ENCODE measurements around the gene LUZP2. TPM values are rescaled to one million over a fixed set of nuclear protein-coding genes. Genes with fewer than 3 reads are reported as not detected.

The LUZP2 gene
- total RNA-seq, 1 experiment from 2014 or later, result not detected

- Histone ChIP-seq H3K27ac (no peak overlapping the region), H3K4me3 (no peak overlapping the region), H3K27me3 (replicated peaks) (no peaks in the 10 kb centered on the region), H3K36me3 (no peaks in the 10 kb centered on the region), H3K9me3 (replicated peaks) (no peaks in the 10 kb centered on the region), H3K4me1 (replicated peaks) (no peaks in the 10 kb centered on the region)
- no peak for DNase-seq (ENCODE audit: low read depth in 1 of 2, low spot score in 2 of 2)
Measured at GRCh38 chr11:24588081-24588480, 91.2 kb downstream of the LUZP2 start.

GRCh38 chr11:24589064-24589463 lies 92.2 kb downstream of the LUZP2 start:
- Histone ChIP-seq H3K27me3 (replicated peaks) (no peaks in the 10 kb centered on the region), H3K9me3 (replicated peaks) (no peaks in the 10 kb centered on the region), H3K4me3 (no peak overlapping the region), H3K36me3 (no peaks in the 10 kb centered on the region), H3K4me1 (replicated peaks) (no peaks in the 10 kb centered on the region), H3K27ac (no peak overlapping the region)
- no peak for DNase-seq (ENCODE audit: low read depth in 1 of 2, low spot score in 2 of 2)

GRCh38 chr11:24591283-24591682 lies 94.4 kb downstream of the LUZP2 start:
- Histone ChIP-seq H3K4me1 (replicated peaks) (no peaks in the 10 kb centered on the region), H3K4me3 (no peak overlapping the region), H3K27ac (no peak overlapping the region), H3K9me3 (replicated peaks) (no peaks in the 10 kb centered on the region), H3K36me3 (no peaks in the 10 kb centered on the region), H3K27me3 (replicated peaks) (no peaks in the 10 kb centered on the region)
- DNase-seq (ENCODE audit: low read depth in 1 of 2, low spot score in 2 of 2), result no peak

- H3K9me3 ChIP-seq (replicated peaks), result no peaks in the 10 kb centered on the region
- H3K36me3 ChIP-seq, result no peaks in the 10 kb centered on the region
- H3K4me3 ChIP-seq, result no peak overlapping the region
- no peak for DNase-seq (ENCODE audit: low read depth in 1 of 2, low spot score in 2 of 2)
- no peak overlapping the region for H3K27ac ChIP-seq
- H3K4me1 ChIP-seq (replicated peaks), result no peaks in the 10 kb centered on the region
- no peaks in the 10 kb centered on the region for H3K27me3 ChIP-seq (replicated peaks)
Measured at GRCh38 chr11:24592360-24592759, 95.5 kb downstream of the LUZP2 start.

- H3K27me3 ChIP-seq (replicated peaks), result no peaks in the 10 kb centered on the region
- H3K27ac ChIP-seq, result no peak overlapping the region
- DNase-seq (ENCODE audit: low read depth in 1 of 2, low spot score in 2 of 2), result no peak
Measured at GRCh38 chr11:24593332-24593731, 96.5 kb downstream of the LUZP2 start.

GRCh38 chr11:24594401-24594800 lies 97.5 kb downstream of the LUZP2 start:
- H3K9me3 ChIP-seq (replicated peaks), result no peaks in the 10 kb centered on the region
- H3K4me3 ChIP-seq, result no peak overlapping the region
- no peaks in the 10 kb centered on the region for H3K4me1 ChIP-seq (replicated peaks)
- no peaks in the 10 kb centered on the region for H3K36me3 ChIP-seq
- no peak for DNase-seq (ENCODE audit: low read depth in 1 of 2, low spot score in 2 of 2)
- H3K27me3 ChIP-seq (replicated peaks), result no peaks in the 10 kb centered on the region
- H3K27ac ChIP-seq, result no peak overlapping the region

More at GRCh38 chr11:24593332-24593731, 96.5 kb downstream of the LUZP2 start:
- H3K9me3 ChIP-seq (replicated peaks), result no peaks in the 10 kb centered on the region
- H3K4me3 ChIP-seq, result no peak overlapping the region
- H3K36me3 ChIP-seq, result no peaks in the 10 kb centered on the region
- H3K4me1 ChIP-seq (replicated peaks), result no peaks in the 10 kb centered on the region

GRCh38 chr11:24598641-24599040 lies 101.8 kb downstream of the LUZP2 start:
- Histone ChIP-seq H3K27ac (no peak overlapping the region), H3K9me3 (replicated peaks) (no peaks in the 10 kb centered on the region), H3K36me3 (no peaks in the 10 kb centered on the region), H3K4me3 (no peak overlapping the region), H3K27me3 (replicated peaks) (no peaks in the 10 kb centered on the region), H3K4me1 (replicated peaks) (no peaks in the 10 kb centered on the region)
- DNase-seq (ENCODE audit: low read depth in 1 of 2, low spot score in 2 of 2), result no peak

- Histone ChIP-seq H3K27me3 (replicated peaks) (no peaks in the 10 kb centered on the region), H3K27ac (no peak overlapping the region), H3K36me3 (no peaks in the 10 kb centered on the region), H3K9me3 (replicated peaks) (no peaks in the 10 kb centered on the region), H3K4me3 (no peak overlapping the region), H3K4me1 (replicated peaks) (no peaks in the 10 kb centered on the region)
- DNase-seq (ENCODE audit: low read depth in 1 of 2, low spot score in 2 of 2), result no peak
Measured at GRCh38 chr11:24609192-24610119, 112.6 kb downstream of the LUZP2 start.

- H3K27me3 ChIP-seq (replicated peaks), result no peaks in the 10 kb centered on the region
- H3K4me3 ChIP-seq, result no peak overlapping the region
- H3K9me3 ChIP-seq (replicated peaks), result no peaks in the 10 kb centered on the region
- H3K27ac ChIP-seq, result no peak overlapping the region
- no peak for DNase-seq (ENCODE audit: low read depth in 1 of 2, low spot score in 2 of 2)
- no peaks in the 10 kb centered on the region for H3K36me3 ChIP-seq
- H3K4me1 ChIP-seq (replicated peaks), result no peaks in the 10 kb centered on the region
Measured at GRCh38 chr11:24615451-24616160, 118.8 kb downstream of the LUZP2 start.

GRCh38 chr11:24617856-24618255 lies 121.0 kb downstream of the LUZP2 start:
- no peaks in the 10 kb centered on the region for H3K9me3 ChIP-seq (replicated peaks)
- H3K4me1 ChIP-seq (replicated peaks), result no peaks in the 10 kb centered on the region
- no peaks in the 10 kb centered on the region for H3K27me3 ChIP-seq (replicated peaks)
- H3K27ac ChIP-seq, result no peak overlapping the region
- H3K4me3 ChIP-seq, result no peak overlapping the region
- DNase-seq (ENCODE audit: low read depth in 1 of 2, low spot score in 2 of 2), result no peak
- no peaks in the 10 kb centered on the region for H3K36me3 ChIP-seq

- Histone ChIP-seq H3K27me3 (replicated peaks) (no peaks in the 10 kb centered on the region), H3K4me1 (replicated peaks) (no peaks in the 10 kb centered on the region), H3K4me3 (no peak overlapping the region), H3K9me3 (replicated peaks) (no peaks in the 10 kb centered on the region), H3K36me3 (no peaks in the 10 kb centered on the region), H3K27ac (no peak overlapping the region)
- DNase-seq (ENCODE audit: low read depth in 1 of 2, low spot score in 2 of 2), result no peak
Measured at GRCh38 chr11:24619900-24620299, 123.0 kb downstream of the LUZP2 start.

- H3K27ac ChIP-seq, result no peak overlapping the region
- DNase-seq (ENCODE audit: low read depth in 1 of 2, low spot score in 2 of 2), result no peak
- no peak overlapping the region for H3K4me3 ChIP-seq
- no peaks in the 10 kb centered on the region for H3K9me3 ChIP-seq (replicated peaks)
- H3K4me1 ChIP-seq (replicated peaks), result no peaks in the 10 kb centered on the region
- H3K36me3 ChIP-seq, result no peaks in the 10 kb centered on the region
- no peaks in the 10 kb centered on the region for H3K27me3 ChIP-seq (replicated peaks)
Measured at GRCh38 chr11:24622262-24622661, 125.4 kb downstream of the LUZP2 start.

- H3K27ac ChIP-seq, result no peak overlapping the region
- no peaks in the 10 kb centered on the region for H3K4me1 ChIP-seq (replicated peaks)
- DNase-seq (ENCODE audit: low read depth in 1 of 2, low spot score in 2 of 2), result no peak
Measured at GRCh38 chr11:24623121-24623520, 126.3 kb downstream of the LUZP2 start.

GRCh38 chr11:24624432-24624831 lies 127.6 kb downstream of the LUZP2 start:
- no peaks in the 10 kb centered on the region for H3K27me3 ChIP-seq (replicated peaks)
- DNase-seq (ENCODE audit: low read depth in 1 of 2, low spot score in 2 of 2), result no peak
- no peak overlapping the region for H3K27ac ChIP-seq
- H3K4me3 ChIP-seq, result no peak overlapping the region
- H3K9me3 ChIP-seq (replicated peaks), result no peaks in the 10 kb centered on the region
- no peaks in the 10 kb centered on the region for H3K4me1 ChIP-seq (replicated peaks)
- H3K36me3 ChIP-seq, result no peaks in the 10 kb centered on the region

More at GRCh38 chr11:24623121-24623520, 126.3 kb downstream of the LUZP2 start:
- Histone ChIP-seq H3K4me3 (no peak overlapping the region), H3K27me3 (replicated peaks) (no peaks in the 10 kb centered on the region), H3K36me3 (no peaks in the 10 kb centered on the region), H3K9me3 (replicated peaks) (no peaks in the 10 kb centered on the region)
